ENCODE results near the gene KLK10. TPM values are rescaled to one million over a fixed set of nuclear protein-coding genes. Genes with fewer than 3 reads are reported as not detected.

Gene KLK10
- total RNA-seq, 4 donors from 2014 or later = 30.0 to 94.1 (median 57.2) TPM

GRCh38 chr19:51043497-51043896, 24.0 kb upstream of the KLK10 start:
- 80 to 86% methylated on average over 9 of the region's 9 CpGs for WGBS, 2 donors
- H3K4me3 ChIP-seq (ENCODE audit: low read depth, poor library complexity, severe bottlenecking) = no peak overlapping the region
- peak in 1 of 2 donors; percentile 54 for DNase-seq (ENCODE audit: low spot score in 2 of 2)
- TF ChIP-seq POLR2A (IDR thresholded peaks at IDR 0.05) = no peak
- no peak for TF ChIP-seq CTCF (IDR thresholded peaks at IDR 0.05)
- intact Hi-C loops (cut with DNase I; ENCODE audit: low total_unique reads) = no loop called here

- DNase-seq (ENCODE audit: low spot score in 2 of 2) = no peak
- WGBS, 2 donors = 88 to 90% methylated on average over 6 of the region's 6 CpGs
- intact Hi-C loops (cut with DNase I; ENCODE audit: low total_unique reads) = no loop called here
- no peak overlapping the region for H3K4me3 ChIP-seq (ENCODE audit: low read depth, poor library complexity, severe bottlenecking)
- TF ChIP-seq POLR2A (IDR thresholded peaks at IDR 0.05) (no peak), CTCF (IDR thresholded peaks at IDR 0.05) (no peak)
Measured at GRCh38 chr19:51040151-51040550, 20.6 kb upstream of the KLK10 start.

- intact Hi-C loops (cut with DNase I; ENCODE audit: low total_unique reads) = no loop called here
- 68 to 73% methylated on average over 9 of the region's 9 CpGs for WGBS, 2 donors
- no peak overlapping the region for H3K4me3 ChIP-seq (ENCODE audit: low read depth, poor library complexity, severe bottlenecking)
- TF ChIP-seq CTCF (IDR thresholded peaks at IDR 0.05) = no peak
- TF ChIP-seq POLR2A (IDR thresholded peaks at IDR 0.05) = no peak
- no peak for DNase-seq (ENCODE audit: low spot score in 2 of 2)
Measured at GRCh38 chr19:51036519-51036918, 17.0 kb upstream of the KLK10 start.

- no peak within 1 kb of the TSS for H3K4me3 ChIP-seq (ENCODE audit: low read depth, poor library complexity, severe bottlenecking)
- WGBS, 2 donors = 53 to 56% methylated on average over 11 of the region's 11 CpGs
- no peak for DNase-seq (ENCODE audit: low spot score in 2 of 2)
- intact Hi-C loops (cut with DNase I; ENCODE audit: low total_unique reads) = no loop called here
- no peak for TF ChIP-seq POLR2A (IDR thresholded peaks at IDR 0.05)
- TF ChIP-seq CTCF (IDR thresholded peaks at IDR 0.05) = no peak
Measured at GRCh38 chr19:51034704-51035103, 15.2 kb upstream of the KLK10 start, which contains the start of gene KLK12. Gene KLK12 (minus strand): TSS chr19:51035002. CDS start chr19:51034621, 381 bp downstream.

- intact Hi-C loops (cut with DNase I; ENCODE audit: low total_unique reads) = no loop called here
- DNase-seq (ENCODE audit: low spot score in 2 of 2) = no peak
- TF ChIP-seq CTCF (IDR thresholded peaks at IDR 0.05) (no peak), POLR2A (IDR thresholded peaks at IDR 0.05) (no peak)
- WGBS, 2 donors = 90 to 92% methylated on average over 11 to 28 of the region's 28 CpGs
- no peak overlapping the region for H3K4me3 ChIP-seq (ENCODE audit: low read depth, poor library complexity, severe bottlenecking)
Measured at GRCh38 chr19:51031880-51032225, 12.3 kb upstream of the KLK10 start.

GRCh38 chr19:51031220-51031879, 11.8 kb upstream of the KLK10 start:
- intact Hi-C loops (cut with DNase I; ENCODE audit: low total_unique reads) = no loop called here
- TF ChIP-seq CTCF (IDR thresholded peaks at IDR 0.05) (no peak), POLR2A (IDR thresholded peaks at IDR 0.05) (no peak)
- no peak for DNase-seq (ENCODE audit: low spot score in 2 of 2)
- 82 to 89% methylated on average over 7 of the region's 7 CpGs for WGBS, 2 donors
- no peak overlapping the region for H3K4me3 ChIP-seq (ENCODE audit: low read depth, poor library complexity, severe bottlenecking)

Data from lower leg skin (tissue), 4 donors.